Lower leg skin (tissue), 3 donors: ENCODE measurements around the gene CAMK2B.

Experiments
- POLR2A ChIP-seq, 2 donors: fragments of 450-650 bp; IDR thresholded peaks; one replicate each; pipeline ENCODE4 v1.6.1; 2016 to 2017; ENCODE audit warnings: antibody characterized with exemption in 2 of 2, mild to moderate bottlenecking in 1 of 2, moderate library complexity in 1 of 2
- TF ChIP-seq, protein P1 (sequence below), 3 donors: fragments of 450-650 bp; IDR thresholded peaks; one replicate each; pipeline ENCODE4 v1.5.1; 2016; ENCODE audit warnings: antibody characterized with exemption in 3 of 3, mild to moderate bottlenecking in 3 of 3, moderate library complexity in 2 of 3

GRCh38 chr7:44277391-44277790, 48.0 kb downstream of the CAMK2B start:
- TF ChIP-seq, protein P1, sequence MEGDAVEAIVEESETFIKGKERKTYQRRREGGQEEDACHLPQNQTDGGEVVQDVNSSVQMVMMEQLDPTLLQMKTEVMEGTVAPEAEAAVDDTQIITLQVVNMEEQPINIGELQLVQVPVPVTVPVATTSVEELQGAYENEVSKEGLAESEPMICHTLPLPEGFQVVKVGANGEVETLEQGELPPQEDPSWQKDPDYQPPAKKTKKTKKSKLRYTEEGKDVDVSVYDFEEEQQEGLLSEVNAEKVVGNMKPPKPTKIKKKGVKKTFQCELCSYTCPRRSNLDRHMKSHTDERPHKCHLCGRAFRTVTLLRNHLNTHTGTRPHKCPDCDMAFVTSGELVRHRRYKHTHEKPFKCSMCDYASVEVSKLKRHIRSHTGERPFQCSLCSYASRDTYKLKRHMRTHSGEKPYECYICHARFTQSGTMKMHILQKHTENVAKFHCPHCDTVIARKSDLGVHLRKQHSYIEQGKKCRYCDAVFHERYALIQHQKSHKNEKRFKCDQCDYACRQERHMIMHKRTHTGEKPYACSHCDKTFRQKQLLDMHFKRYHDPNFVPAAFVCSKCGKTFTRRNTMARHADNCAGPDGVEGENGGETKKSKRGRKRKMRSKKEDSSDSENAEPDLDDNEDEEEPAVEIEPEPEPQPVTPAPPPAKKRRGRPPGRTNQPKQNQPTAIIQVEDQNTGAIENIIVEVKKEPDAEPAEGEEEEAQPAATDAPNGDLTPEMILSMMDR (IDR thresholded peaks at IDR 0.05) = no peak
- TF ChIP-seq POLR2A (IDR thresholded peaks at IDR 0.05) = no peak
